HG02852 (cell line): ENCODE measurements around the gene LCE2D.
"Not testable (repeated sequence)": the region's sequence is repeated elsewhere in the genome, so short reads cannot be mapped to it uniquely, and the experiment has no call there.

Experiments used
- ATAC-seq: cut with Tn5 transposase; IDR thresholded peaks from one replicate; pipeline ENCODE4 v1.9.1; 2021; ENCODE audit warnings: mild to moderate bottlenecking, moderate library complexity; ENCODE audit not compliant: unreplicated experiment

The LCE2D gene, protein sequence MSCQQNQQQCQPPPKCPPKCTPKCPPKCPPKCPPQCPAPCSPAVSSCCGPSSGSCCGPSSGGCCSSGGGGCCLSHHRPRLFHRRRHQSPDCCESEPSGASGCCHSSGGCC

DNA sequence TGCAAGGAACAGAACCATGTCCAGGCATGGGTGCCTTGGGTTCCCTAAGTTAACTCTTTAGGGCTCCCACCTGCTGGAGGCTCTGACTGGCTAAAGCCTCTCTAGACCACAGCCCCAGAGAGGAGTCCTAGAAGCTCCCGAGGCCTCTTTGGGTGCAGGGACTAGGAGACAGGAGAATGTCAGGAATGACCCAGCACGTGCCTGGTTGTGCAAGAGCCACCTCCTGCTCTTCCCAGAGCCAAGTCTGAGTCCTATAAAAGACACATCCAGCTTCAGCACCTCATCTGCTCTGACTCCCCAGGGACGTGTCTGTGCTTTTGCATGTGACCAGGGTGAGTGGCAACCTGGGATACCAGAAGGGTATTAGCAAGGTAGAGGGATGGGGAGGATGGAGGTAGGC, at the start of gene LCE2D:
Gene LCE2D, plus strand, starts transcription at position 283 of the 400 bp plus-strand sequence. CDS start 726 bp downstream, outside the sequence.
- ATAC-seq = no peak

DNA sequence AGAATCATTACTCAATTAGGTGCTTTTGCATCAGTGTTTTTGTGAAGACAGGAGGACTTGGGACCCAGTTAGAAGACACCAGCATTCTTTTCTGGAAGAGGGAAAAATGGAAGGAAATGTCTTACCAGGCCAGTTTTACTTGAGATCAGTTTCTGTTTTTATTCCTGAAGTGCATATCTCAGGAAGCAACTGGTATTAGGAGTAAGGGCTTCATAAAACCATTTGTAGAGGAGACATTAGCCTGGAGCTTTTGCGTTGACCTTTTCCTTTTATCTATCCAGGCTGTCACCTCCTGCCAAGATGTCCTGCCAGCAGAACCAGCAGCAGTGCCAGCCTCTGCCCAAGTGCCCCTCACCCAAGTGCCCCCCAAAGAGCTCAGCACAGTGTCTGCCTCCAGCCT, 49.7 kb upstream of the LCE2D start, which contains the start of gene LCE3B:
Gene LCE3B, plus strand, starts transcription at position 301 of the 400 bp plus-strand sequence. Its CDS starts 0 bp downstream, at position 301.
- ATAC-seq = no peak

DNA sequence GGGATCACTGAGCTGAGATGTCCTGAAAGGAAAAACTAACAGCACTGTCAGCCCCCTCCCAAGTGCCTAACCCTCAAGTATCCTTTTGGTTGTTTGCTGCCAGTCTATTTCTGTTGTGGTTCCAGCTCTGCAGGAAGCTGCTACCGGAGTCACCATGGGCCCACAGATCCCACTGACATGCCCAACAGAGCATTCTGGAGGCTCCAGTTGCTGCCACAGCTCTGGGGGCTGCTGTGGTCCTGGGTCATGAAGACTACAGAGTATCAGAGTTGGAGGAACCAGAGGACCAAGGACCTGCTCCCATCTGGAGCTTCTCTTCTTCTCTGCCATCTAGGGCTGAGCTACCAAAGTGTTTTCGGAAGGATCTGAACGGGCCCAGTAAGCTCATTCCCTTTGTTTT, 41.2 kb upstream of the LCE2D start:
- no peak for ATAC-seq

DNA sequence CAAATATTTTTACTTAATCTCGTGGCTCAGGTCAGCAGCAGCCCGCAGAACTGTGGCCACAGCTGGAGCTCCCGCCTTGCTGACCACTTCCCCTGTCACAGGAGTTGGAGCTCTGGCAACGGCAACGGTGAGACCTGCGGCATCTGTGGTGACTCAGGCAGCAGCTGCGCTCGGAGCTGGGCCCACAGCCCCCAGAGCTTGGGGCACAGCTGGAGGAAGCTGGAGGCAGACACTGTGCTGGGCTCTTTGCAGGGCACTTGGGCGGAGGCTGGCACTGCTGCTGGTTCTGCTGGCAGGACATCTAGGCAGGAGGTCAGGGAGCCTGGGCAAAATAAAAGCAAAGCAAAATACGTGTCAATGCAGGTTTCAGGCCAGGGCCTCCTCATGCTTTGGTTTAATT, 40.4 kb upstream of the LCE2D start, which contains the start of gene LCE3A:
Gene LCE3A, minus strand, starts transcription at position 301 of the 400 bp plus-strand sequence. Its CDS starts 0 bp downstream, at position 301.
- ATAC-seq = no peak

DNA sequence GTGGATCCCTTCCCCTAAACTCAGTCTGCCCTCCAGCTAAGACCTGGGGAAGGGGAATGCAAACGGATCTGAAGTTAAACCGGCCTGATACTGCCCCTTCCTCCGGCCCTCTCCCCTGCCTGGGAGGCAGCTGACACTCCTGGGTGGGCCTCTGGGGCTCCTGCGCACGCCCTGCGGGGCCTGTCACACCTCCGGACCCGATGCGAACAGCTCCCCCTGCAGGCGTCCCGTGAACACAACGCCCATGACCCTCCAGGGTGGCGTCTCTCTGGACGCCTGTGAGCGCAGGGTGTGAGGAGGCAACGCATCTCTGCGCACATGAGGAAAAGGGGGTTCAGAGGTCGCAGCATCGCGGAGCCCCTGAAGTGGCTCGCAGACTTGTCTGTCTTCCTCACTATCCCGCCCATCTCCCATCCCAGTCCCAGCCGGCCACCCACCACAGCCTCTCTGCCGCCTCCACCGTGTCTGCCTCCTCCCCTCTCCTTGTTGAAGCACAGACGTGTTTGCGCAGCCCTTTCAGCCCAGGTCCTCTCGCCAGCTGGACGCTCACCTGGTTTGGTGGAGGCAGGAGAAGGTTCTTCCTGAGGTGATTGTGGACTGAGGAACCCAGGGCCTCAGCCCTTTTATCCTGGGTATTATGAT, 39.9 kb upstream of the LCE2D start:
- ATAC-seq = no peak

DNA sequence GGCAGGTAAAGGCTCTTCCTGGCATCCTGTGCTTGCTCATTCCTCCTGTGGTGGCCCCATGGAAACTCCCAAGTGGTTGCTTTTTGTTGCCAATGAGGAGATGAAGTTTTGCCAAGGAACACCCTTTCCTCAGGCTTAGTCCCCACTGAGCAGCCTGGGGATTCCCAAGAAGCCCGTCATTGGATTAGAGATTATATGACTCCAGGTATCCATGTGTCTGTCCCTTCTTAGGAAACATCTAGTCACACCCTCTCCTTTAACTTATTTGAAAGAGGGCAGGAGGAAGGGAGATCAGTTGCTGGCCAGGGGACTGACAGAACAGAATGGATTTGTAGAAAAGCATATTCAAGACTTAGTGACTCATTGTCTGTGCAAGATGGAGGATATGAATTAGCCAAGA, 36.4 kb upstream of the LCE2D start:
- no peak for ATAC-seq

DNA sequence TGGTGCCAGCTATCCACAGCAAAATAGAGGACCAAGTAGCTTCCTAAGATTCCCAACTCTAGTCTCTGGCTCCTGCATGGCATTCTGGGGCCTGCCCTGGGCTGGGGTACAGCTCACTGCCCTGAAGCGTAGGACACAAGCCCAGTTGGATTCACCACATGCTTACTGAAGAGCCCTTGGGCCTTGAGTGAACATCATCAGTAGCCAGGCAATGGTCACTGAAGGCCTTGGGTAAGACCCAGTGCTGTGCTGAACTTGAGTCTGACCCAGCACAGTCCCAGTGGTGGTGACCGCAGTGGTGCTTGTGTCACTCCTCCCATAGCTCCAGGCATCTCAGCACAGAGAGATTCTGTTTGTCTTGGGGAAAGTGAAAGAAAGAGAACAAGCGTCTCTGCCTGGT, 32.6 kb upstream of the LCE2D start:
- ATAC-seq = no peak

DNA sequence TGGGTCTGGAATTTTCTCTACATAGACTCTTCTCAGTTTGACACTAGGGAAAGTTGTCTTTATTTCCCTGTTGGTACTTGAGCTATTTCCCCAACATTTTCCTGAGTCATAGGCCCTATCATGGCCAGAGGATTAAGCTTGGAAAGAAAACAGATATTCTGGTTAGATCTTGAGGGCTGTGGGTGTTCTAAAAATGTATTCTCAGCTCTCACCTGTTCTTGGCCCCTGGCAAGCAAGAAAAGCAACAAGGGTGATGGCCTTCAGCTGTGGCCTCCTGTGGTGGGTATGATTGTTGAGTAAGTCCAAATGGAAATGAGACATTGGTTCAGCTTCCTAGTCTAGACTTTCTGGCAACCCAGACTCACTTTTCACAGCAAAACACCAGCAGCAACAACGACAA, 22.8 kb upstream of the LCE2D start:
- ATAC-seq = no peak

DNA sequence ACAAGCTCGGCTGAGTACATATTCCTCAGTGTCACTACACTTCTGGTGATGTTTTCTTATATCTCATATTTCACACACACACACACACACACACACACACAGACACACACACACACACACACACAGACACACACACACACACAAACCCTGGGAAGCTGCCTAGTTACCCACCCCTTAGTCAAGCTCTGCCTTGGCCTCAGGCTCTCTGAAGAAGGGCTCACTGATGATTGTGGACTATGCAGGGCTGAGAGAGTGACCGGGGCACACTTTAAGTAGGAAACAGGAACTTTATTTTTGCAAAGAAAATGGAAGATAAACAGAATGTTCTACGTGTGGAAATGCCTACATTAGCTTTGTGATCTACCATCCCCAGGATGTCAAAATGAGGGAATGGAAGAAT, 19.2 kb upstream of the LCE2D start:
- ATAC-seq = no peak

DNA sequence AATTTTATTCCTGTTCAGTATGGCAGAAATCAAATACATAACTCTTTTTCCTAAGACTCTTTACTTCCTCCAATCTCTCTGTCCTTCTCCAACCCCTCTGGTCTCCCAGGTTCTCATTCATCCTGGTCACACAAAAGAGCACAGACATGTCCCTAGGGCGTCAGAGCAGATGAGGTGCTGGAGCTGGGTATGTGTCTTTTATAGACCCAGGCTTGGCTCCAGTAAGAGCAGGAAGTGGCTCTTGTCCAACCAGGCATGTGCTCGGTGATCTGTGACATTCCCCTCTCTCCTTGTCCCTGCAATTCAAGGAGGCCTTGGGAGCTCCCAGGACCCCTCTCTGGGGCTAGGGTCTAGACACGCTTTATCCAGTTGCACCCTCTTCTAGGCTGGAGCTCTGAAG, 18.0 kb upstream of the LCE2D start:
- no peak for ATAC-seq

DNA sequence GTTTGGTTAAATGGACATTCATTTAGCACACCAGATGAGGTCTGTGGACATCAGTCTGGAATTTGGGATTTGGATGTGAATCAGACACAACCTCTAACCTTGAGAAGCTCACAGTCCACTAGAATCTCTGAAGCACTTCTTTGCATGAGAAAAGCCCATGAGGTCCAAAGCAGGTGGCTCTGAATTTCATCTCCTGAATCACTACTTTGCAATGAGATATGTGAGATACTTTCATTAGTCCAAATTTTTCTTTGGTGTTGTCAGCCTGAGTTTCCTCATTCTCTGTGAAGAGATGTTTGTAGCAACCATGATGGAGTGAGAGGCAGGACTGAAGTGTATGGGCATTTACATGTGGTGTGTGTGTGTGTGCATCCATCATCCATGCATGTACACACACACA, 16.5 kb upstream of the LCE2D start:
- ATAC-seq = no peak

DNA sequence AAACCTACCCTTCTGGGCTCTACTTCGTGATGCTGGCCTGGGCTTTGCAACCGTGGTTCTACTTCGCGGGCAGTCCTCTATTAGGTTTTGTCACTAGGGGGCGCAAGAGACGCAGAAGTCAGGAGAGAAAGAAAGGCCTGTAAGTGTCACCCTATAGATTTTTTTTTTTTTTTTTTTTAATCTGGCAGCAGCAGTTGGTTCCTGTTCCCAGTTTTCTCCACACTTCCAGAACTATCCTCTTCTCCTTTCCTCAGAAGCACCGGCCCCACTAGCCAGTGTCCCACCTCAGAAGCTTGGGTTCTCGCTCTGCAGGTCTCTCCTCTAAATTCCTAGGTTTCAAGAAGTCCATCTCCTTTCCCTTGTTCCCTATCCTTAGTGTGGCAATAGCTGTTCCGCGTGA, 9.1 kb upstream of the LCE2D start:
- ATAC-seq = no peak

DNA sequence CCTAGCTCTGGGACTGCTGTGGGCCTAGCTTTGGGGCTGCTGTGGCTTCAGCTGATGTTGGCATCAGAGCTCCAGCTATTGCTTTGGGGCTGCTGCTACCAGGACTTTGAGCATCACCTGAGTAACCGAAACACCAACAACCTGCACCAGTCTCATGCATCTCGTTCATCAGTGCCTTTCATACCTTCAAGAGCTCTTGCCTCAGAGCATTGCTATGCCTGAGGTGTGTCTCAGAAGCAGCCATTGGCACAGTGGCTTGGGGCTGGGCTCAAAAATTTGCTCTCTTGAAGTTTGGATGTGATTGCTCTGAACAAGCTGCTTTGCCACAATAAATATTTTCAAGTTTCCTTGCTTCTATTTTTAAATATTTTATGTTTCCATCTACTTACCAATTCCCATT, 6.7 kb upstream of the LCE2D start:
- no peak for ATAC-seq

DNA sequence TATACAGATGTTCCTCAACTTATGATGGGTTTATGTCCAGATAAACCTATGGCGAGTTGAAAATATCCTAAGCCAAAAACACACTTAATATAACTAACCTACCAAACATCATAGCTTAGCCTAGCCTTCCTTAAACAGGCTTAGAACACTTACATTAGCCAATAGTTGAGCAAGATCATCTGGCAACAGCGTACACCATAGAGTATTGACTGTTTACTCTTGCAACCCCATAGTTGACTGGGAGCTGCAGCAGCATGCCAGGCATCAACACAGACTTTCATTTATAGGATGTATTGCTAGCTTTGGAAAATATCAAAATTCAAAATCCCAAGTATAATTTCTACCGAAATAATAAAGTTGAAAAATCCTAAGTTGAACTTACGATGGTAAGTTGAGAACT, 5.5 kb upstream of the LCE2D start:
- no peak for ATAC-seq

DNA sequence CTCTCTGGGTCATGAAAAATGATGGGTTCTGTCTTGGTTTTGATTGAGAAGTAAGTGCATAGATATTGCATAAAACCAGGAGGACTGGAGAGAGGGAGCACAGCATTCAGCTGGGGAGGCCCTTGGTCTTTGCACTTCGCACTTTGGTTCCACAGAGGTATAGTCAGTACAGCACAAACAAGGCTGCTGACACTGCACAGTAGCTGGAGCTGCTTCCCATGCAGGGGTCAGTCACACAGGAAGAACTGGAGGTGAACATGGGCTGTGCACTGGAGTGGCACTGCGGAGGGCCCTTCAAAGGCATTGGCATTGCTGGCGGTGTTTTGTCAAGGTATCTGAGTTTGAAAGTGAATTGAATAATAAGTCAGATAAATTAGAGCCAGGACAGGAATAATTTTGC, 4.5 kb upstream of the LCE2D start:
- ATAC-seq = no peak

DNA sequence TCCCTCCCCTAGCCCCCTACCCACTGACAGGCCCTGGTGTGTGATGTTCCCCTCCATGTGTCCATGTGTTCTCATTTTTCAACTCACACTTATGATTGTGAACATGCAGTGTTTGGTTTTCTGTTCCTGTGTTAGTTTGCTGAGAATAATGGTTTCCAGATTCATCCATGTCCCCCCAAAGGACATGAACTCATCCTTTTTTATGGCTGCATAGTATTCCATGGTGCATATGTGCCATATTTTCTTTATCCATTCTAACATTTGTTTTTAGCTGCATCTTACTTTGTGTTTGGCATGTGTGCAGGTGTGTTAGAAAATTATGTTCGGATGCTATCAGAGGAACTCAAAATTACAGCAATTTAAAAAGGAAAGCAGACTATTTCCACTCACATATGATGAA, 3.0 kb downstream of the LCE2D start:
- not testable (repeated sequence) for ATAC-seq

DNA sequence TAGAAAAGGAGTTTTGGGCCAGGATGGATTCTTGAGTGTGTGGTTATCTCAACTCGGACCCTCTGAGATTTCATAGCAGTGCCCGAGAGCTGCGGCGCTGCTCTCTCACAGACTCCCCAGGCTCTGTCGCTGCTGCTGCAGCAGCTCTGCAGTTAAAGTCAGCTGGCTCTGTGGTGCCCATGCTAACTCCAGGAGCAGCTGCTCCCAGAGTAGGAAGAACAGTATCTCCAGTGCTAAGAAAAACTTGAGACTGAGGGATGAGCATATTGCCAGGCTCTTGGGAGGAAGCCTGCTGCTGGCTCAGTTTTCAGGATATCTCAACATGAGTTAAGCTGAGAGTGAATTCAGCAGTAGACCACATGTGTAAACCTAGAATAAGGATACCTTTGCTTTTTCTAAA, 4.5 kb downstream of the LCE2D start:
- no peak for ATAC-seq

DNA sequence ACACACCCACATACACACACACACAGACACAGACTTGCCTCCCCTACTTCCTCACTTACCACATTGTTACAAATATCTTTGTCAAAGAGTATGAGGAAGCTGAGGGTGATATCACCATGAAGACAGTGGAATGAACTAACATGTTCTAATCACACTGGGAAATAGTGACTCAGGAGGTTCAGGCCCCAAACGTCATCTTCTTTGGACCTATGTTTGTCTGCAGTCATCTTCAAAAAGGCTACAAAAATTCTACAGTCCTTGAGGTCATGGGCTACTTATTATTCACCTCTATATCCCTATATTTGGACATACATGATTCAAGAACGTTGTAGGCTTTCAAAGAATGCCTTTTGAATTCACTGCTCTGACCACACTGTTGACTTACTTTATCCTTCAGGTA, 9.8 kb downstream of the LCE2D start:
- no peak for ATAC-seq

DNA sequence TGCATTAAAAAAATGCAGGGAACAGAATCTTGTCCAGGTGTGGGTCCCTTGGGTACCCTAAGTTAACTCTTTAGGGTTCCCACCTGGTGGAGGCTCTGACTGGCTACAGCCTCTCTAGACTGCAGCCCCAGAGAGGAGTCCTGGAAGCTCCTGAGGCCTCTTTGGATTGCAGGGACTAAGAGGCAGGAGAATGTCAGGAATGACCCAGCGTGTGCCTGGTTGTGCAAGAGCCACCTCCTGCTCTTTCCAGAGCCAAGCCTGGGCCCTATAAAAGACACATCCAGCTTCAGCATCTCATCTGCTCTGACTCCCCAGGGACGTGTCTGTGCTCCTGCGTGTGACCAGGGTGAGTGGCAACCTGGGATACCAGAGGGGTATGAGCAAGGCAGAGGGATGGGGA, 11.8 kb downstream of the LCE2D start, which contains the start of gene LCE2C:
Gene LCE2C, plus strand, starts transcription at position 297 of the 400 bp plus-strand sequence. CDS start 737 bp downstream, outside the sequence.
- not testable (repeated sequence) for ATAC-seq

DNA sequence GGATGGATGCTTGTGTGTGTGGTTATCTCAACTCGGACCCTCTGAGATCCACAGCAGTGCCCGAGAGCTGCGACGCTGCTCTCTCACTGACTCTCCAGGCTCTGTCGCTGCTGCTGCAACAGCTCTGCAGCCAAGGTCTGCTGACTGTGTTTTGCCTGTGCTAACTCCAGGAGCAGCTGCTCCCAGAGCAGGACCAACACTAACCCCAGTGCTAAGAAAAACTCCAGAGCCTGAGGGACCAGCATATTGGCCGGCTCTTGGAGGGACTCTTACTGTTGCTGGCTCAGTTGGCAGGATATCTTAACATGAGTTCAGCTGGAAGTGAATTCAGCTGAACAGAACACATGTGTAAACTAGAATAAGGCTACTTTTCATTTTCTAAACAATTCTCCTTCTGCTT, 16.3 kb downstream of the LCE2D start:
- ATAC-seq = no peak

DNA sequence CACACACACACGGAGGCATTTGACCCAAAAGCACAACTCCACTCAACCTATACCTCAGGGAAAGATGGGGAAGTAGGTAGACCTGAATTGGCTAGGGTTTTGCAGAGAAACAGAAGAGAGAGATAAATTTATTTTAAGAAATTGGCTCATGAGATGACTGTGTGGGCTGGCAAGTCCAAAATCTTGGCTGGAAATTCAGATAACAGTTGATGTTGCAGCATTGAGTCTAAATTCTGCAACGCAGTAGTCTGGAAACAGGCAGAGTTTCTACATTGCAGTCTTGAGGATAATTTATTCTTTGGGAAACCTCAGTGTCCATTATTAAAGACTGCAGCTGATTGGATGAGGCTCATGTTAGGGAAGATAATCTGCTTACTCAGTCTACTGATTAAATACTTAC, 18.4 kb downstream of the LCE2D start:
- no peak for ATAC-seq

DNA sequence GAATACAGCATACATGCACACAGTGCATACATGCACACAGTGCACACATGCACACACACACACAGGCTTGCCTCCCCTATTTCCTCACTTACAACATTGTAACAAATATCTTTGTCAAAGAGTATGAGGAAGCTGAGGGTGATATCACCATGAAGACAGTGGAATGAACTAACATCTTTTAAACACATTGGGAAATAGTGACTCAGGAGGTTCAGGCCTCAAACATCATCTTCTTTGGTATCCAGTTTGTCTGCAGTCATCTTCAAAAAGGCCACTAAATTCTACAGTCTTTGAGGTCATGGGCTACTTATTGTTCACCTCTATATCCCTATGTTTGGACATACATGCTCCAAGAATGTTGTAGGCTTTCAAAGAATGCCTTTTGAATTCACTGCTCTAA, 20.7 kb downstream of the LCE2D start:
- no peak for ATAC-seq

DNA sequence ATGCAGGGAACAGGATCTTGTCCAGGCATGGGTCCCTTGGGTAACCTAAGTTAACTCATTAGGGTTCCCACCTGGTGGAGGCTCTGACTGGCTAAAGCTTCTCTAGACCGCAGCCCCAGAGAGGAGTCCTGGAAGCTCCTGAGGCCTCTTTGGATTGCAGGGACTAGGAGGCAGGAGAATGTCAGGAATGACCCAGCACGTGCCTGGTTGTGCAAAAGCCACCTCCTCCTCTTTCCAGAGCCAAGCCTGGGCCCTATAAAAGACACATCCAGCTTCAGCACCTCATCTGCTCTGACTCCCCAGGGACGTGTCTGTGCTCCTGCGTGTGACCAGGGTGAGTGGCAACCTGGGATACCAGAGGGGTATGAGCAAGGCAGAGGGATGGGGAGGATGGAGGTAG, 22.6 kb downstream of the LCE2D start, which contains the start of gene LCE2B:
Gene LCE2B, plus strand, starts transcription at position 301 of the 400 bp plus-strand sequence. CDS start 721 bp downstream, outside the sequence.
- ATAC-seq = not testable (repeated sequence)
